ENCODE data around the gene MCTP2. TPM values are rescaled to one million over a fixed set of nuclear protein-coding genes. Genes with fewer than 3 reads are reported as not detected.

MCTP2 gene
- total RNA-seq, 1 donor from 2014 or later = 1.5 TPM

DNA sequence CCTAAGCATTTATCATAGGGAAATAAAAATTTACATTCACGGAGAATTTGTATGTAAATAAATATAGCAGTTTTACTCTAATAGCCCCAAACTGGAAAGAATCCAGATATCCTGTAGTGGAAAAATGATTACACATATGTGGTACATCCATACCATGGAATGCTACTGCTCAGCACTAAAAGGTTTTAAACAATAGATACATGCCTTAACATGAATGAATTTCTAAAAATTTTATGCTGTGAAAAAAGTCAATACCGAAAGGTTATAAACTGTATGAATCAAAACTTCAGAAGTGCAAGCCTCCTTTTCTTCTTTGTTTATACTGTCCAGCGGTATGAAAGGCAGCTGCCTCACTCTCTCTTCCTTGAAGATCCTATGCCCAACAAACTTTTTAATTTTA lies 37.5 kb upstream of the MCTP2 start:
- Mint-ChIP-seq H3K9me3 (ENCODE audit: unreplicated experiment) (no peaks in the 10 kb centered on the region), H3K4me3 (ENCODE audit: unreplicated experiment) (no peak overlapping the region), H3K27me3 (ENCODE audit: unreplicated experiment) (no peaks in the 10 kb centered on the region), H3K27ac (ENCODE audit: unreplicated experiment) (no peak overlapping the region), H3K36me3 (ENCODE audit: low read depth, unreplicated experiment) (no peaks in the 10 kb centered on the region), H3K4me1 (ENCODE audit: unreplicated experiment) (no peaks in the 10 kb centered on the region)
- no peak for DNase-seq (ENCODE audit: low spot score)
- TF ChIP-seq, protein P1, sequence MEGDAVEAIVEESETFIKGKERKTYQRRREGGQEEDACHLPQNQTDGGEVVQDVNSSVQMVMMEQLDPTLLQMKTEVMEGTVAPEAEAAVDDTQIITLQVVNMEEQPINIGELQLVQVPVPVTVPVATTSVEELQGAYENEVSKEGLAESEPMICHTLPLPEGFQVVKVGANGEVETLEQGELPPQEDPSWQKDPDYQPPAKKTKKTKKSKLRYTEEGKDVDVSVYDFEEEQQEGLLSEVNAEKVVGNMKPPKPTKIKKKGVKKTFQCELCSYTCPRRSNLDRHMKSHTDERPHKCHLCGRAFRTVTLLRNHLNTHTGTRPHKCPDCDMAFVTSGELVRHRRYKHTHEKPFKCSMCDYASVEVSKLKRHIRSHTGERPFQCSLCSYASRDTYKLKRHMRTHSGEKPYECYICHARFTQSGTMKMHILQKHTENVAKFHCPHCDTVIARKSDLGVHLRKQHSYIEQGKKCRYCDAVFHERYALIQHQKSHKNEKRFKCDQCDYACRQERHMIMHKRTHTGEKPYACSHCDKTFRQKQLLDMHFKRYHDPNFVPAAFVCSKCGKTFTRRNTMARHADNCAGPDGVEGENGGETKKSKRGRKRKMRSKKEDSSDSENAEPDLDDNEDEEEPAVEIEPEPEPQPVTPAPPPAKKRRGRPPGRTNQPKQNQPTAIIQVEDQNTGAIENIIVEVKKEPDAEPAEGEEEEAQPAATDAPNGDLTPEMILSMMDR (IDR thresholded peaks at IDR 0.05; ENCODE audit: unreplicated experiment) = no peak

GRCh38 chr15:94196531-94196930 lies 34.8 kb upstream of the MCTP2 start:
- no peak for DNase-seq (ENCODE audit: low spot score)
- no peaks in the 10 kb centered on the region for H3K9me3 Mint-ChIP-seq (ENCODE audit: unreplicated experiment)
- TF ChIP-seq, protein P1 (IDR thresholded peaks at IDR 0.05; ENCODE audit: unreplicated experiment) = no peak
- H3K27ac Mint-ChIP-seq (ENCODE audit: unreplicated experiment) = no peak overlapping the region
- H3K4me3 Mint-ChIP-seq (ENCODE audit: unreplicated experiment) = no peak overlapping the region
- no peaks in the 10 kb centered on the region for H3K27me3 Mint-ChIP-seq (ENCODE audit: unreplicated experiment)
- no peaks in the 10 kb centered on the region for H3K36me3 Mint-ChIP-seq (ENCODE audit: low read depth, unreplicated experiment)
- no peaks in the 10 kb centered on the region for H3K4me1 Mint-ChIP-seq (ENCODE audit: unreplicated experiment)

DNA sequence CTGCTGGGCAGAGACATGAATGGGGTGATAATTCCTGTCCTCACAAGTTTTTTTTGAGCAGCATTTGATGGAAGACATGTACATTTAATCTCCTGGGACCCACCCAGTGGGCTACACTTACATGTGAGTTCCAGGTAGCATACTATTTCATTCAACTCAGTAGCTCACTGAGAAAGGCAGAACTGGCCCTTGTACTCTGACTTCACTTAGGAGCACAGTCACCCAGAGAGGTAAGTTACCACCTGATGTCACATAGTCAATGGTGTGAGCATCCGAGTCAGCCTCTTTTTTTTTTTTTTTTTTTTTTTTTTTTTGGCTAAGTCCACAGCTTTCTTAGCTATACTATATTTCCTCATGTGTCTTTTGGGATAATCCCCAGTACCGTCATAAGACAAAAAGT lies 32.7 kb upstream of the MCTP2 start:
- TF ChIP-seq, protein P1 (IDR thresholded peaks at IDR 0.05; ENCODE audit: unreplicated experiment) = no peak
- H3K9me3 Mint-ChIP-seq (ENCODE audit: unreplicated experiment) = no peaks in the 10 kb centered on the region
- no peak for DNase-seq (ENCODE audit: low spot score)
- H3K4me1 Mint-ChIP-seq (ENCODE audit: unreplicated experiment) = no peaks in the 10 kb centered on the region
- no peak overlapping the region for H3K4me3 Mint-ChIP-seq (ENCODE audit: unreplicated experiment)
- H3K27ac Mint-ChIP-seq (ENCODE audit: unreplicated experiment) = no peak overlapping the region
- no peaks in the 10 kb centered on the region for H3K36me3 Mint-ChIP-seq (ENCODE audit: low read depth, unreplicated experiment)
- H3K27me3 Mint-ChIP-seq (ENCODE audit: unreplicated experiment) = no peaks in the 10 kb centered on the region

GRCh38 chr15:94199725-94200124 lies 31.6 kb upstream of the MCTP2 start:
- no peak for DNase-seq (ENCODE audit: low spot score)
- Mint-ChIP-seq H3K9me3 (ENCODE audit: unreplicated experiment) (no peaks in the 10 kb centered on the region), H3K27ac (ENCODE audit: unreplicated experiment) (no peak overlapping the region), H3K36me3 (ENCODE audit: low read depth, unreplicated experiment) (no peaks in the 10 kb centered on the region), H3K4me3 (ENCODE audit: unreplicated experiment) (no peak overlapping the region), H3K27me3 (ENCODE audit: unreplicated experiment) (no peaks in the 10 kb centered on the region), H3K4me1 (ENCODE audit: unreplicated experiment) (no peaks in the 10 kb centered on the region)
- TF ChIP-seq, protein P1 (IDR thresholded peaks at IDR 0.05; ENCODE audit: unreplicated experiment) = no peak

DNA sequence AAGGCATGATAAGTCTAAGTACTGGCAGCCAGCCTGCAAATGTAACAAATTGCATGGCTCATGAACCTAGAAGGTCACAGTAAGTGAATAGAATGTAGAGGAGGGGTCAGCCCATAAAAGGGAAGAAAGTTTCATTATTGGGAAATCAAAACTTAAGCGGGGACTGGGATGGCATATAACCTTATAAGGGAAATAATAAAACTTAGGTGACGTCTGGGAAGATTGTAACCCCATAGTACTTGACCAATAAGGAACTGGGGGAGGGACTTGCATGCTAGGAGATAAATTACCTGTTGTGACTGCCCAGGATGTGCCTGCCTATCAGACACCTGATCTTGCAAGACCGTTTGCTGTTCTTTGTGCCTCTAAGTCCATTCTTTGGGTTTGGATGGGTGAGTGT lies 28.1 kb upstream of the MCTP2 start:
- TF ChIP-seq, protein P1 (IDR thresholded peaks at IDR 0.05; ENCODE audit: unreplicated experiment) = no peak
- H3K4me1 Mint-ChIP-seq (ENCODE audit: unreplicated experiment) = peaks cover 3% of the 10 kb centered on the region
- no peak for DNase-seq (ENCODE audit: low spot score)
- H3K9me3 Mint-ChIP-seq (ENCODE audit: unreplicated experiment) = no peaks in the 10 kb centered on the region
- no peaks in the 10 kb centered on the region for H3K27me3 Mint-ChIP-seq (ENCODE audit: unreplicated experiment)
- no peak overlapping the region for H3K4me3 Mint-ChIP-seq (ENCODE audit: unreplicated experiment)
- H3K27ac Mint-ChIP-seq (ENCODE audit: unreplicated experiment) = no peak overlapping the region
- no peaks in the 10 kb centered on the region for H3K36me3 Mint-ChIP-seq (ENCODE audit: low read depth, unreplicated experiment)
